NCI-H2227 (cell line): Measurements from ENCODE around the gene SH2B2.
"Not testable (repeated sequence)": the region's sequence is repeated elsewhere in the genome, so short reads cannot be mapped to it uniquely, and the experiment has no call there.

Experiments used
- DNase-seq: peaks from one replicate; lab custom pipeline; 2025; ENCODE audit not compliant: unreplicated experiment; lab: John Stamatoyannopoulos, UW

The SH2B2 gene

GRCh38 chr7:102327183-102327582, 40.5 kb downstream of the SH2B2 start:
- DNase-seq = not testable (repeated sequence)

- not testable (repeated sequence) for DNase-seq
Measured at GRCh38 chr7:102328863-102329262, 42.2 kb downstream of the SH2B2 start.

GRCh38 chr7:102329366-102329765, 42.7 kb downstream of the SH2B2 start:
- not testable (repeated sequence) for DNase-seq

- DNase-seq = not testable (repeated sequence)
Measured at GRCh38 chr7:102330666-102331460, 44.2 kb downstream of the SH2B2 start.

GRCh38 chr7:102335574-102335973, 48.9 kb downstream of the SH2B2 start:
- DNase-seq = not testable (repeated sequence)

GRCh38 chr7:102337002-102337401, 50.3 kb downstream of the SH2B2 start:
- not testable (repeated sequence) for DNase-seq

- DNase-seq = not testable (repeated sequence)
Measured at GRCh38 chr7:102337420-102337819, 50.8 kb downstream of the SH2B2 start.

- not testable (repeated sequence) for DNase-seq
Measured at GRCh38 chr7:102340599-102341368, 54.1 kb downstream of the SH2B2 start.

- not testable (repeated sequence) for DNase-seq
Measured at GRCh38 chr7:102346983-102347382, 60.3 kb downstream of the SH2B2 start.

GRCh38 chr7:102356344-102356743, 69.7 kb downstream of the SH2B2 start, which contains the start of gene SPDYE6:
Gene SPDYE6 (minus strand): TSS chr7:102356444. CDS start chr7:102356023, 421 bp downstream.
- DNase-seq = not testable (repeated sequence)

GRCh38 chr7:102363549-102364393, 77.1 kb downstream of the SH2B2 start:
- peak; percentile 98 for DNase-seq

GRCh38 chr7:102364394-102364886, 77.8 kb downstream of the SH2B2 start:
- DNase-seq = not testable (repeated sequence)

- DNase-seq = not testable (repeated sequence)
Measured at GRCh38 chr7:102365390-102365789, 78.7 kb downstream of the SH2B2 start.

GRCh38 chr7:102370038-102370437, 83.4 kb downstream of the SH2B2 start:
- not testable (repeated sequence) for DNase-seq
